HepG2 (cell line): ENCODE data around the gene C20orf202. TPM values are rescaled to one million over a fixed set of nuclear protein-coding genes. Genes with fewer than 3 reads are reported as not detected.

ENCODE experiments used
- AKAP8 ChIP-seq: sonication (generic); formaldehyde crosslinking; IDR thresholded peaks from 2 replicates; pipeline ENCODE4 v1.5.1; 2020; ENCODE audit warnings: mild to moderate bottlenecking, missing genetic modification reagents
- ARNT2 ChIP-seq: sonication (generic); formaldehyde crosslinking; IDR thresholded peaks from 2 replicates; pipeline ENCODE4 v1.8.0; 2022; ENCODE audit warnings: mild to moderate bottlenecking, low read depth, missing genetic modification reagents, moderate library complexity
- ESRRA ChIP-seq: sonication (generic); formaldehyde crosslinking; IDR thresholded peaks from 2 replicates; pipeline ENCODE4 v1.5.1; 2020; ENCODE audit warnings: mild to moderate bottlenecking, low read depth, missing genetic modification reagents
- HIVEP1 ChIP-seq: sonication (generic); formaldehyde crosslinking; IDR thresholded peaks from 2 replicates; pipeline ENCODE4 v1.4.0; 2020; ENCODE audit warnings: mild to moderate bottlenecking, missing genetic modification reagents
- KDM4B ChIP-seq: sonication (generic); formaldehyde crosslinking; IDR thresholded peaks from 2 replicates; pipeline ENCODE4 v1.4.0; 2020; ENCODE audit warnings: missing genetic modification reagents
- ZNF274 ChIP-seq: sonication (generic); formaldehyde crosslinking; IDR thresholded peaks from 2 replicates; pipeline ENCODE4 v1.5.1; 2020; ENCODE audit warnings: mild to moderate bottlenecking, missing genetic modification reagents
- ZSCAN25 ChIP-seq: sonication (generic); formaldehyde crosslinking; IDR thresholded peaks from 2 replicates; pipeline ENCODE4 v1.8.0; 2022; ENCODE audit warnings: mild to moderate bottlenecking, missing genetic modification reagents
- polyA plus RNA-seq, 8 experiments: library from polyadenylated mRNA; depleted of rRNA in 3 of 8; stranded (reverse) in 7 of 8; unstranded in 1 of 8; fragments of >200 nt; fragmentation: Illumina TruSeq in 4 of 8; extraction: Trizol in 4 of 8; gene quantifications; 2 replicates each; pipeline versions ENCODE4 v1.2.1 to v1.2.3, GENCODE V29; 2011 to 2016; ENCODE audit warnings: low read depth in 4 of 8, missing spikeins in 1 of 8, mixed read lengths in 1 of 8; ENCODE audit not compliant: insufficient read depth in 1 of 8
- total RNA-seq, 5 experiments: library from RNA; depleted of rRNA; stranded (reverse); fragments of >200 nt; fragmentation: Illumina TruSeq; extraction: Trizol; gene quantifications; 2 replicates each; pipeline ENCODE4 v1.2.3, GENCODE V29; 2016; ENCODE audit warnings: low read depth in 1 of 5
- TF ChIP-seq, protein P1 (sequence below): sonication (generic); formaldehyde crosslinking; IDR thresholded peaks from 2 replicates; pipeline ENCODE4 v1.4.0; 2020; ENCODE audit warnings: missing genetic modification reagents
- TF ChIP-seq, protein P2 (sequence below): sonication (generic); formaldehyde crosslinking; IDR thresholded peaks from 2 replicates; pipeline ENCODE4 v1.5.0; 2020; ENCODE audit warnings: missing genetic modification reagents, mild to moderate bottlenecking, borderline replicate concordance
- TF ChIP-seq, protein P3 (sequence below): sonication (generic); formaldehyde crosslinking; IDR thresholded peaks from 2 replicates; pipeline ENCODE4 v1.4.0; 2020; ENCODE audit warnings: low read depth, missing genetic modification reagents
- TF ChIP-seq, protein P4 (sequence below): sonication (generic); formaldehyde crosslinking; IDR thresholded peaks from 2 replicates; pipeline ENCODE4 v1.4.0; 2020; ENCODE audit warnings: mild to moderate bottlenecking, missing genetic modification reagents

The C20orf202 gene
- total and polyA plus RNA-seq, 2 of the 13 experiments (the other 11 are each of a cell fraction or from before 2014, with no cell fraction given), result 0.20 to 1.2 TPM

DNA sequence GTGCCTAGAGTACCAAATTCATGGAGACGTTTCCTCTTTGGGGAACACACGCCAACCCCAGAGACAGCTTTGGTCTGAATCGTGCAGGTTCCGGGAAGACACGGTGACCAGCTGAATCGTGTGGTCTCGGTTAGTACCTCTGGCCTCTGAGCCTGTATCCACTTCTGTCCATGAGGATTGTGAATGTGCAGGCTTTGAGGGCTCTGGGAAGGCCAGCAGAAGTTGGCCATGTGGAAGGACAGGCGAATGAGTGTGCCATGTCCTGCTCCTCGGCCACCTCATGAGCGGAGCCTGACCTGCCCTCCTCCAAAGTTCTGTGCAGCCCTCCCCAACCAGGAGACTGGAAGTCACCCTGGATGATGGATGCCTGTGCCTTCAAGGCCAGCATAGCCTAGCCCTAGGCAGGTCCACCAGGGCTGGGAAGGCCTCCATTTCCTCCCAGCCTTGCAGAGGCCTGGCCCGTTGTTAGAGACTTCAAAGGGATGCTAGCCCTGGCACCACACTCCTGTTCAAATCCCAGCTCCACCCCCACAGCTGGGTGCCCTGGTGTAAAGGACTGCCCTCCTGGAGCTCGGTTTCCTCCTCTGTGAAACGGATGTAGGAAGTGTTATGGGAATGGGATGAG is 16.8 kb upstream of the C20orf202 start (continued):
- TF ChIP-seq, protein P1, sequence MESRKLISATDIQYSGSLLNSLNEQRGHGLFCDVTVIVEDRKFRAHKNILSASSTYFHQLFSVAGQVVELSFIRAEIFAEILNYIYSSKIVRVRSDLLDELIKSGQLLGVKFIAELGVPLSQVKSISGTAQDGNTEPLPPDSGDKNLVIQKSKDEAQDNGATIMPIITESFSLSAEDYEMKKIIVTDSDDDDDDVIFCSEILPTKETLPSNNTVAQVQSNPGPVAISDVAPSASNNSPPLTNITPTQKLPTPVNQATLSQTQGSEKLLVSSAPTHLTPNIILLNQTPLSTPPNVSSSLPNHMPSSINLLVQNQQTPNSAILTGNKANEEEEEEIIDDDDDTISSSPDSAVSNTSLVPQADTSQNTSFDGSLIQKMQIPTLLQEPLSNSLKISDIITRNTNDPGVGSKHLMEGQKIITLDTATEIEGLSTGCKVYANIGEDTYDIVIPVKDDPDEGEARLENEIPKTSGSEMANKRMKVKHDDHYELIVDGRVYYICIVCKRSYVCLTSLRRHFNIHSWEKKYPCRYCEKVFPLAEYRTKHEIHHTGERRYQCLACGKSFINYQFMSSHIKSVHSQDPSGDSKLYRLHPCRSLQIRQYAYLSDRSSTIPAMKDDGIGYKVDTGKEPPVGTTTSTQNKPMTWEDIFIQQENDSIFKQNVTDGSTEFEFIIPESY (CRISPR knock-in tag), result no peak
- TF ChIP-seq HIVEP1 (CRISPR knock-in tag) (0 out of 2 replicates have a peak, but pooled peaks have one; percentile 49), ZNF274 (0 out of 2 replicates have a peak, but pooled peaks have one; percentile 6), AKAP8 (CRISPR knock-in tag) (peak; percentile 31; the same call in 1 of the 2 replicates), ESRRA (CRISPR knock-in tag) (no peak), KDM4B (CRISPR knock-in tag) (no peak), ZSCAN25 (CRISPR knock-in tag) (0 out of 2 replicates have a peak, but pooled peaks have one; percentile 15), ARNT2 (CRISPR knock-in tag) (no peak)
- TF ChIP-seq, protein P2, sequence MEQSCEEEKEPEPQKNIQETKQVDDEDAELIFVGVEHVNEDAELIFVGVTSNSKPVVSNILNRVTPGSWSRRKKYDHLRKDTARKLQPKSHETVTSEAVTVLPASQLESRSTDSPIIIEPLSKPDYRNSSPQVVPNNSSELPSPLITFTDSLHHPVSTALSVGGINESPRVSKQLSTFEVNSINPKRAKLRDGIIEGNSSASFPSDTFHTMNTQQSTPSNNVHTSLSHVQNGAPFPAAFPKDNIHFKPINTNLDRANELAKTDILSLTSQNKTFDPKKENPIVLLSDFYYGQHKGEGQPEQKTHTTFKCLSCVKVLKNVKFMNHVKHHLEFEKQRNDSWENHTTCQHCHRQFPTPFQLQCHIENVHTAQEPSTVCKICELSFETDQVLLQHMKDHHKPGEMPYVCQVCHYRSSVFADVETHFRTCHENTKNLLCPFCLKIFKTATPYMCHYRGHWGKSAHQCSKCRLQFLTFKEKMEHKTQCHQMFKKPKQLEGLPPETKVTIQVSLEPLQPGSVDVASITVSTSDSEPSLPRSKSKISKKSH, result peak; percentile 79; the same call in 1 of the 2 replicates
- TF ChIP-seq, protein P3, sequence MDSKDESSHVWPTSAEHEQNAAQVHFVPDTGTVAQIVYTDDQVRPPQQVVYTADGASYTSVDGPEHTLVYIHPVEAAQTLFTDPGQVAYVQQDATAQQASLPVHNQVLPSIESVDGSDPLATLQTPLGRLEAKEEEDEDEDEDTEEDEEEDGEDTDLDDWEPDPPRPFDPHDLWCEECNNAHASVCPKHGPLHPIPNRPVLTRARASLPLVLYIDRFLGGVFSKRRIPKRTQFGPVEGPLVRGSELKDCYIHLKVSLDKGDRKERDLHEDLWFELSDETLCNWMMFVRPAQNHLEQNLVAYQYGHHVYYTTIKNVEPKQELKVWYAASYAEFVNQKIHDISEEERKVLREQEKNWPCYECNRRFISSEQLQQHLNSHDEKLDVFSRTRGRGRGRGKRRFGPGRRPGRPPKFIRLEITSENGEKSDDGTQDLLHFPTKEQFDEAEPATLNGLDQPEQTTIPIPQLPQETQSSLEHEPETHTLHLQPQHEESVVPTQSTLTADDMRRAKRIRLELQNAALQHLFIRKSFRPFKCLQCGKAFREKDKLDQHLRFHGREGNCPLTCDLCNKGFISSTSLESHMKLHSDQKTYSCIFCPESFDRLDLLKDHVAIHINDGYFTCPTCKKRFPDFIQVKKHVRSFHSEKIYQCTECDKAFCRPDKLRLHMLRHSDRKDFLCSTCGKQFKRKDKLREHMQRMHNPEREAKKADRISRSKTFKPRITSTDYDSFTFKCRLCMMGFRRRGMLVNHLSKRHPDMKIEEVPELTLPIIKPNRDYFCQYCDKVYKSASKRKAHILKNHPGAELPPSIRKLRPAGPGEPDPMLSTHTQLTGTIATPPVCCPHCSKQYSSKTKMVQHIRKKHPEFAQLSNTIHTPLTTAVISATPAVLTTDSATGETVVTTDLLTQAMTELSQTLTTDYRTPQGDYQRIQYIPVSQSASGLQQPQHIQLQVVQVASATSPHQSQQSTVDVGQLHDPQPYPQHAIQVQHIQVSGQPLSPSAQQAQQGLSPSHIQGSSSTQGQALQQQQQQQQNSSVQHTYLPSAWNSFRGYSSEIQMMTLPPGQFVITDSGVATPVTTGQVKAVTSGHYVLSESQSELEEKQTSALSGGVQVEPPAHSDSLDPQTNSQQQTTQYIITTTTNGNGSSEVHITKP (CRISPR knock-in tag), result no peak
- TF ChIP-seq, protein P4, sequence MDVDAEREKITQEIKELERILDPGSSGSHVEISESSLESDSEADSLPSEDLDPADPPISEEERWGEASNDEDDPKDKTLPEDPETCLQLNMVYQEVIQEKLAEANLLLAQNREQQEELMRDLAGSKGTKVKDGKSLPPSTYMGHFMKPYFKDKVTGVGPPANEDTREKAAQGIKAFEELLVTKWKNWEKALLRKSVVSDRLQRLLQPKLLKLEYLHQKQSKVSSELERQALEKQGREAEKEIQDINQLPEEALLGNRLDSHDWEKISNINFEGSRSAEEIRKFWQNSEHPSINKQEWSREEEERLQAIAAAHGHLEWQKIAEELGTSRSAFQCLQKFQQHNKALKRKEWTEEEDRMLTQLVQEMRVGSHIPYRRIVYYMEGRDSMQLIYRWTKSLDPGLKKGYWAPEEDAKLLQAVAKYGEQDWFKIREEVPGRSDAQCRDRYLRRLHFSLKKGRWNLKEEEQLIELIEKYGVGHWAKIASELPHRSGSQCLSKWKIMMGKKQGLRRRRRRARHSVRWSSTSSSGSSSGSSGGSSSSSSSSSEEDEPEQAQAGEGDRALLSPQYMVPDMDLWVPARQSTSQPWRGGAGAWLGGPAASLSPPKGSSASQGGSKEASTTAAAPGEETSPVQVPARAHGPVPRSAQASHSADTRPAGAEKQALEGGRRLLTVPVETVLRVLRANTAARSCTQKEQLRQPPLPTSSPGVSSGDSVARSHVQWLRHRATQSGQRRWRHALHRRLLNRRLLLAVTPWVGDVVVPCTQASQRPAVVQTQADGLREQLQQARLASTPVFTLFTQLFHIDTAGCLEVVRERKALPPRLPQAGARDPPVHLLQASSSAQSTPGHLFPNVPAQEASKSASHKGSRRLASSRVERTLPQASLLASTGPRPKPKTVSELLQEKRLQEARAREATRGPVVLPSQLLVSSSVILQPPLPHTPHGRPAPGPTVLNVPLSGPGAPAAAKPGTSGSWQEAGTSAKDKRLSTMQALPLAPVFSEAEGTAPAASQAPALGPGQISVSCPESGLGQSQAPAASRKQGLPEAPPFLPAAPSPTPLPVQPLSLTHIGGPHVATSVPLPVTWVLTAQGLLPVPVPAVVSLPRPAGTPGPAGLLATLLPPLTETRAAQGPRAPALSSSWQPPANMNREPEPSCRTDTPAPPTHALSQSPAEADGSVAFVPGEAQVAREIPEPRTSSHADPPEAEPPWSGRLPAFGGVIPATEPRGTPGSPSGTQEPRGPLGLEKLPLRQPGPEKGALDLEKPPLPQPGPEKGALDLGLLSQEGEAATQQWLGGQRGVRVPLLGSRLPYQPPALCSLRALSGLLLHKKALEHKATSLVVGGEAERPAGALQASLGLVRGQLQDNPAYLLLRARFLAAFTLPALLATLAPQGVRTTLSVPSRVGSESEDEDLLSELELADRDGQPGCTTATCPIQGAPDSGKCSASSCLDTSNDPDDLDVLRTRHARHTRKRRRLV, result no peak
